CD14-positive monocyte (primary cell): ENCODE measurements around the gene TMEM132D. TPM values are rescaled to one million over a fixed set of nuclear protein-coding genes. Genes with fewer than 3 reads are reported as not detected.

Experiments
- DNase-seq, 3 donors: peaks; one replicate each; pipeline ENCODE4 v3.0.0-alpha.2; 2011 to 2022
- H2AFZ ChIP-seq: 2 replicates; pipeline ENCODE4 v1.6.0; 2012; ENCODE audit warnings: mild to moderate bottlenecking, low read depth, low read length, inconsistent platforms; ENCODE audit not compliant: insufficient read depth, poor library complexity, severe bottlenecking
- H3K27ac ChIP-seq, 2 donors: 1 replicate in 1 of 2; 2 replicates in 1 of 2; pipeline ENCODE4 v1.5.1; 2012 to 2013; ENCODE audit warnings: low read length in 2 of 2, control low read depth in 1 of 2, inconsistent platforms in 1 of 2, low read depth in 1 of 2, mild to moderate bottlenecking in 1 of 2
- H3K27me3 ChIP-seq, 2 donors: one replicate each; pipeline versions ENCODE4 v1.6.0 to v1.6.1; 2011 to 2013; ENCODE audit warnings: low read length in 2 of 2; ENCODE audit not compliant: control insufficient read depth in 2 of 2, insufficient read depth in 2 of 2
- H3K36me3 ChIP-seq, 2 donors: replicated peaks in 1 of 2; 1 replicate in 1 of 2; 2 replicates in 1 of 2; pipeline versions ENCODE4 v1.5.1 to v1.6.1; 2012 to 2013; ENCODE audit warnings: low read length in 2 of 2, control low read depth in 1 of 2, inconsistent platforms in 1 of 2, mild to moderate bottlenecking in 1 of 2; ENCODE audit not compliant: insufficient read depth in 2 of 2, control insufficient read depth in 1 of 2
- H3K4me1 ChIP-seq, 2 donors: 1 replicate in 1 of 2; 2 replicates in 1 of 2; pipeline versions ENCODE4 v1.5.1 to v1.6.1; 2012 to 2013; ENCODE audit warnings: low read length in 2 of 2, control low read depth in 1 of 2, inconsistent platforms in 1 of 2, mild to moderate bottlenecking in 1 of 2, moderate library complexity in 1 of 2; ENCODE audit not compliant: insufficient read depth in 2 of 2, control insufficient read depth in 1 of 2
- H3K4me2 ChIP-seq: replicated peaks from 2 replicates; pipeline ENCODE3; 2012; ENCODE audit warnings: low read length, moderate library complexity, mild to moderate bottlenecking; ENCODE audit not compliant: poor library complexity, severe bottlenecking; ENCODE audit errors: extremely low read depth
- H3K4me3 ChIP-seq, 3 experiments: fragments of 200-600 bp in 1 of 3; sonication (generic) in 1 of 3; replicated peaks in 1 of 3; 1 replicate in 2 of 3; 2 replicates in 1 of 3; pipeline ENCODE4 v1.5.1; 2011 to 2013; ENCODE audit warnings: low read length in 3 of 3, mild to moderate bottlenecking in 3 of 3, control low read depth in 2 of 3, low read depth in 2 of 3, inconsistent platforms in 1 of 3, moderate library complexity in 1 of 3
- H3K79me2 ChIP-seq: 2 replicates; pipeline ENCODE4 v1.6.0; 2012; ENCODE audit warnings: mild to moderate bottlenecking, control low read depth, inconsistent platforms, low read length, moderate library complexity; ENCODE audit not compliant: insufficient read depth
- H3K9ac ChIP-seq: 2 replicates; pipeline ENCODE4 v1.6.0; 2017; ENCODE audit warnings: low read length, mild to moderate bottlenecking; ENCODE audit not compliant: insufficient read depth, poor library complexity, severe bottlenecking
- H3K9me3 ChIP-seq, 2 donors: replicated peaks in 1 of 2; 1 replicate in 1 of 2; 2 replicates in 1 of 2; pipeline versions ENCODE4 v1.5.1 to v1.6.1; 2012 to 2013; ENCODE audit warnings: low read length in 2 of 2, control low read depth in 1 of 2; ENCODE audit not compliant: control insufficient read depth in 1 of 2, insufficient read depth in 1 of 2
- H4K20me1 ChIP-seq: 2 replicates; pipeline ENCODE4 v1.6.0; 2012; ENCODE audit warnings: mild to moderate bottlenecking, low read length, control low read depth, moderate library complexity; ENCODE audit not compliant: insufficient read depth
- H3K27ac Mint-ChIP-seq, 7 donors: one replicate each; pipeline ENCODE4 v1.8.0; 2020; ENCODE audit warnings: mild to moderate bottlenecking in 7 of 7, mixed read lengths in 7 of 7, moderate library complexity in 6 of 7, inconsistent platforms in 2 of 7
- H3K27me3 Mint-ChIP-seq, 3 donors: one replicate each; pipeline ENCODE4 v1.8.0; 2021 to 2022; ENCODE audit warnings: low read depth in 3 of 3, mild to moderate bottlenecking in 3 of 3, mixed read lengths in 3 of 3, moderate library complexity in 3 of 3, inconsistent platforms in 1 of 3
- H3K36me3 Mint-ChIP-seq, 2 donors: one replicate each; pipeline ENCODE4 v1.8.0; 2020; ENCODE audit warnings: mixed read lengths in 2 of 2, inconsistent platforms in 1 of 2, mild to moderate bottlenecking in 1 of 2
- H3K4me1 Mint-ChIP-seq: one replicate; pipeline ENCODE4 v1.8.0; 2020; ENCODE audit warnings: mild to moderate bottlenecking, mixed read lengths
- H3K4me3 Mint-ChIP-seq, 2 donors: one replicate each; pipeline ENCODE4 v1.8.0; 2020; ENCODE audit warnings: mild to moderate bottlenecking in 2 of 2, mixed read lengths in 2 of 2, moderate library complexity in 1 of 2
- H3K9me3 Mint-ChIP-seq, 7 donors: one replicate each; pipeline ENCODE4 v1.8.0; 2020 to 2022; ENCODE audit warnings: mixed read lengths in 7 of 7, mild to moderate bottlenecking in 6 of 7, moderate library complexity in 6 of 7, inconsistent platforms in 2 of 7
- WGBS: methylation state at CpG from one replicate; pipeline ENCODE4 v1.1.5; 2013; ENCODE audit warnings: missing lambda C conversion rate; ENCODE audit not compliant: insufficient coverage; 5-methylcytosine and 5-hydroxymethylcytosine counted together
- intact Hi-C, 2 donors: fragments of 100-400 bp; cut with micrococcal nuclease; formaldehyde crosslinking; loops; one replicate each; pipeline versions ENCODE4 v1.15.0 to v1.15.1; 2023
- polyA plus RNA-seq, 3 donors: library from polyadenylated mRNA; depleted of rRNA in 1 of 3; unstranded in 2 of 3; stranded (reverse) in 1 of 3; fragments of 300-500 nt in 2 of 3; fragments of >200 nt in 1 of 3; fragmentation: Illumina TruSeq in 2 of 3; gene quantifications; 1 replicate in 2 of 3; 2 replicates in 1 of 3; pipeline ENCODE4 v1.2.3, GENCODE V29; 2012 to 2021
- TF ChIP-seq, protein P1 (sequence below): fragments of 200-600 bp; IDR thresholded peaks from one replicate; pipeline ENCODE4 v1.8.0; 2022; ENCODE audit warnings: antibody characterized with exemption, mild to moderate bottlenecking

Gene TMEM132D
- polyA plus RNA-seq, 3 donors = 0.04 TPM; not detected in 2

DNA sequence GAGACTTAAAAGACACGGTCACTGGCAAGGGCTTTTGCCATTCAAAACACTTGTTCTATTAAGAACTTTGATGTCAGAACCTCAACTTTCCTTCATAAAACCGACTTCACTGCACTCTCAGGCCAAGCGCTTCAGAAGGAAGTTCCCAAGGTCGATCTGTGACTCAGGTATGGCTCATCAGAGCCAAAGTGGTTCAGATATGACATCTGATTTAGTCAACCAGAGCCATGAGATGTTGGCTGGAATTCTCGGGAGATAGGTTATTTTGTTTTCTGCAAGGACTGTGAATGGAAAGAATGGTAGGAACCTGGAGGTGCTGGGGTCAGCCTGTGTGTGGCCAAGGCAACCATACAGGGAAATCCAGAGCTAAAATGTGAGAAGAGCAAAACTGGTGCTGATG is 604.9 kb downstream of the TMEM132D start:
- 92% methylated on average over 5 of the region's 5 CpGs for WGBS
- no peaks in the 10 kb centered on the region for H3K79me2 ChIP-seq
- no peaks in the 10 kb centered on the region for H3K27me3 ChIP-seq
- H3K4me2 ChIP-seq = no peak overlapping the region
- H3K36me3 Mint-ChIP-seq = no peaks in the 10 kb centered on the region
- intact Hi-C loops = no loop called here
- no peaks in the 10 kb centered on the region for H3K36me3 ChIP-seq
- H3K9me3 Mint-ChIP-seq = peaks cover 7 to 31% (median 11%) of the 10 kb centered on the region in 7 donors
- no peak overlapping the region for H3K27ac ChIP-seq
- H3K27me3 Mint-ChIP-seq = no peaks in the 10 kb centered on the region
- no peak for DNase-seq
- no peaks in the 10 kb centered on the region for H3K4me1 Mint-ChIP-seq
- peaks cover 27 to 32% of the 10 kb centered on the region in 2 donors for H3K9me3 ChIP-seq
- no peak overlapping the region for H3K27ac Mint-ChIP-seq
- H3K9ac ChIP-seq = no peak overlapping the region
- no peak overlapping the region for H3K4me3 ChIP-seq
- H4K20me1 ChIP-seq = no peaks in the 10 kb centered on the region
- no peak overlapping the region for H2AFZ ChIP-seq
- H3K4me3 Mint-ChIP-seq = no peak overlapping the region
- H3K4me1 ChIP-seq = no peaks in the 10 kb centered on the region
- TF ChIP-seq, protein P1, sequence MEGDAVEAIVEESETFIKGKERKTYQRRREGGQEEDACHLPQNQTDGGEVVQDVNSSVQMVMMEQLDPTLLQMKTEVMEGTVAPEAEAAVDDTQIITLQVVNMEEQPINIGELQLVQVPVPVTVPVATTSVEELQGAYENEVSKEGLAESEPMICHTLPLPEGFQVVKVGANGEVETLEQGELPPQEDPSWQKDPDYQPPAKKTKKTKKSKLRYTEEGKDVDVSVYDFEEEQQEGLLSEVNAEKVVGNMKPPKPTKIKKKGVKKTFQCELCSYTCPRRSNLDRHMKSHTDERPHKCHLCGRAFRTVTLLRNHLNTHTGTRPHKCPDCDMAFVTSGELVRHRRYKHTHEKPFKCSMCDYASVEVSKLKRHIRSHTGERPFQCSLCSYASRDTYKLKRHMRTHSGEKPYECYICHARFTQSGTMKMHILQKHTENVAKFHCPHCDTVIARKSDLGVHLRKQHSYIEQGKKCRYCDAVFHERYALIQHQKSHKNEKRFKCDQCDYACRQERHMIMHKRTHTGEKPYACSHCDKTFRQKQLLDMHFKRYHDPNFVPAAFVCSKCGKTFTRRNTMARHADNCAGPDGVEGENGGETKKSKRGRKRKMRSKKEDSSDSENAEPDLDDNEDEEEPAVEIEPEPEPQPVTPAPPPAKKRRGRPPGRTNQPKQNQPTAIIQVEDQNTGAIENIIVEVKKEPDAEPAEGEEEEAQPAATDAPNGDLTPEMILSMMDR = no peak

DNA sequence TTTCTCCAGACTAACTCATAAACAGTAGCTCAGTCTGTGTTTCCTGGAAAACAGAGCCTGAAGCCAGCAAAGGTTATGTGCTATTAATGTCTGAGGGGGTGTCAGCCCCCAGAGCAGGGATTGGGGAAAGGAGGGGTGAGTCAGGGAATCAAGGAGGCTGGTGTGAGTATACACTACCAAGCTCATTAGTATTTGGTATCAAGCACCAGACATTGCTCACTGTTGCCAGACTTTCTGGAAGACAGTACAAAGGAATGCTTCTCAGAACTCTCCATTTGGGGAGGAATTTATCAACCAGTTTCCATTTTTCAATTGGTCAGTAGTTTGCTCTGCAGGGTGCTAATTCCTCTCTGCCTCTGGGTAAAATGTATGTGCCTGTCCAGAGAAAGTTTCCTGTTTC is 607.2 kb downstream of the TMEM132D start:
- H2AFZ ChIP-seq = no peak overlapping the region
- Mint-ChIP-seq H3K4me3 (no peak overlapping the region), H3K27me3 (no peaks in the 10 kb centered on the region), H3K9me3 (peaks cover 4 to 22% (median 5%) of the 10 kb centered on the region in 7 donors), H3K36me3 (no peaks in the 10 kb centered on the region), H3K27ac (no peak overlapping the region), H3K4me1 (no peaks in the 10 kb centered on the region)
- no peak for DNase-seq
- H3K4me3 ChIP-seq = no peak overlapping the region
- no peaks in the 10 kb centered on the region for H3K4me1 ChIP-seq
- no peak overlapping the region for H3K4me2 ChIP-seq
- no peaks in the 10 kb centered on the region for H4K20me1 ChIP-seq
- peaks cover 15 to 21% of the 10 kb centered on the region in 2 donors for H3K9me3 ChIP-seq
- H3K79me2 ChIP-seq = no peaks in the 10 kb centered on the region
- H3K36me3 ChIP-seq = no peaks in the 10 kb centered on the region
- TF ChIP-seq, protein P1 = no peak
- intact Hi-C loops = no loop called here
- no peak overlapping the region for H3K27ac ChIP-seq
- H3K27me3 ChIP-seq = no peaks in the 10 kb centered on the region
- no peak overlapping the region for H3K9ac ChIP-seq
